T-helper 9 cell (primary cell): ENCODE results near the gene SP8.
"Not testable (repeated sequence)": the region's sequence is repeated elsewhere in the genome, so short reads cannot be mapped to it uniquely, and the experiment has no call there.

Experiments used
- DNase-seq: peaks from one replicate; pipeline ENCODE4 v3.0.0-alpha.2; 2020
- total RNA-seq, 2 donors: gene quantifications; one replicate each; lab custom pipeline; 2026; lab: John Stamatoyannopoulos, UW

SP8 gene
- 0 reads per million in 2 donors for total RNA-seq

DNA sequence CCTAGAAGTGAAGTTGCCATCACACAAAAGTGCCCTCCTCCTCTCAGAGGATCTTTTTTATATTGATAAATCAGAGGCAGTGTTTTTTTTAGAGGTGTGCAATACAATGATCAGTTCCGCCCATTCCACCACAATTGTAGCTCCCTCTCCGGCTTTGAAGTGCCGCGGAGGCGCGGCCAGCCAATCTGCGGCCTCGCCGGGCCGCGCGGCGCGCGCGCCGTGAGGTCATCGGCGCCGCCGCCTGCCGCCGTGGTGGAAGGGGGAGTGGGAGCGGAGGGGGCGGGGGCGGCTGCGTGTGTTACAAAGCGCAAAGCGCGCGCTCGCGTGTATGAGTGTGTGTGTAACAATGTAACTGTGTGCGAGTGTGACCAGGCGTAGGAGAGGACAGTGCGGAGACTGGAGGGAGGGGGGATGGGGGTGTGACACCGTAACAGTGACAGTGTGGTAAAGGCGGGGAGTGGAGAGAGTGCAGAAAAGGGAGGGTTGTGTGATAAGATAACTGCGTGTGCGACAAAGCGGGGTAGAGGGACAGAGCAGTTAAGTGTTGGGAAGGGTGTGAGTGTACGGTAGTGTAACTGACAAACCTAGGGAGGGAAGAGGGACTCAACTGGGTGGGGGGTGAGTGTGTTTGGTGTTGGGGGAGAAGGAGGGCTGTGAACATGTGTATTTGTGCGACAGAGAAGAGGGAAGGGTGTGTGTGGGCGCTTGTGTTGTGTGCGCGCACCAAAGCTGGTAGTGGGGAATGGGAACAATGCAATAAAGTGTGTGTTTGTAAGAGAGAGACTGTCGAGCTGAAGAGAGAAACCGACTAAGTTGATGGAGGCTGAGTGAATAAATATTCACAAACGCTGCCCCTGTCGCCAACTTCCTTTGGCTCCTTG lies at the start of gene SP8:
Gene SP8 (minus strand): TSS at position 108 of the 881 bp plus-strand sequence. CDS start 88 bp downstream, at position 20.
- no peak for DNase-seq

DNA sequence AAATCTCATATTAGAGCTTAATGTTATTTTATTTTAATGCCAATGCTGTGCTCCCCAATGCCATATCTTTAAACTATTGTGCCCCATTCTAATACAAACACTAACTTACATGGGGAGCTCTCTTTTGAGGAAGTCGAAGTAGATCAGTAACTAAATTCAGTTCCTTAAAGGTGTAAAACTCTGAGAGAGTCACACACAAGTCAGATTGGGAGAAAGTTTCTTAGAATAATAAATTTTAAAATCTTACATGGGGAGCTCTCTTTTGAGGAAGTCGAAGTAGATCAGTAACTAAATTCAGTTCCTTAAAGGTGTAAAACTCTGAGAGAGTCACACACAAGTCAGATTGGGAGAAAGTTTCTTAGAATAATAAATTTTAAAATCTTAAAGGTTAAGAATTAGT lies 49.7 kb upstream of the SP8 start:
- not testable (repeated sequence) for DNase-seq

DNA sequence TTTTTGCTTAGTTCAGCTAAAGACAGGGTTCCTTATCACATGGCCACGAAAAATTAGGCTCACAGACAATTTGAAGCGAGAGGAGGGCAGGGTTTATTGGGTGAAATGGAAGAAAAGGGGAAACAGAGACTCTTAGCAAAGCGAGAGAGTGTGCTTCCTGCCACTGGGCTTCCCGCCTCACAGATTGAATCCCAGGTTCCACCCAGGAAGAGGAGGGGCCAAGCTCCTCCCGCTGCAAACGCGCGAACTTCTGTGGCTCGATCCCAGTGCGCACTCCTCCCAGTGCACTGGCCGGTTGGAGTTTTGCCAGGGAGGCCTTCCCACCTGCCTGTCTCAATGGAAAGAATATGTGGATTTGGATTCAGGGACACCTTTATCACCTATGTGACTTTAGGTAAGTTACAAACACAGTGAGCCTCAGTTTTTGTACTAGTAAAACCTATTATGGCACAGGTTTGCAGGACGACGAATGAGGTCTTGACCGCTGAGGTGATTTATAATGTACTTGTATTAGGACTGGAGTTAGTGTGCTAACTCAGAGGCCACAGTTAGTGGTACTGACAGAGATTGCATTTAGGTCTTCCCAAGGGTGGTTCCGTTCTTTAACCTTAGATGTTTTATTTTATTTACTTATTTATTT lies 48.5 kb upstream of the SP8 start:
- DNase-seq = no peak

DNA sequence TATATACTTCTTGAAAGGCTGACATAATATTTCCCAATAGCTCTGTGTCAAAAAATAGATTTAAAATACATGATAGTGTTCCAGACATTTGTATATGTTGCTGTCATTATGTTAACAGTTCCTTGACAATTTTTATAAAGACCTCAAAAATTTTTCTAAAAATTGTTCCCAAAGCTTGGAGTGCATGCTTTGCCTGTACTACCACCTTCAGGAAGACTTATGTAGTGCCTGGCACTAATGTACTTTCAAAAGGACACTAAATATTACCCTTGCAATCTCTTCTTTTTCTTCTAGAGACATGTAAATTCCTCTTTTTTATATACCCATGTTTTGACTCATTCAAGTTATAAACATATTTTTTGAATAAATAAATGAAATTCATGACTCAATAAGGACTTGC lies 48.0 kb upstream of the SP8 start:
- no peak for DNase-seq

DNA sequence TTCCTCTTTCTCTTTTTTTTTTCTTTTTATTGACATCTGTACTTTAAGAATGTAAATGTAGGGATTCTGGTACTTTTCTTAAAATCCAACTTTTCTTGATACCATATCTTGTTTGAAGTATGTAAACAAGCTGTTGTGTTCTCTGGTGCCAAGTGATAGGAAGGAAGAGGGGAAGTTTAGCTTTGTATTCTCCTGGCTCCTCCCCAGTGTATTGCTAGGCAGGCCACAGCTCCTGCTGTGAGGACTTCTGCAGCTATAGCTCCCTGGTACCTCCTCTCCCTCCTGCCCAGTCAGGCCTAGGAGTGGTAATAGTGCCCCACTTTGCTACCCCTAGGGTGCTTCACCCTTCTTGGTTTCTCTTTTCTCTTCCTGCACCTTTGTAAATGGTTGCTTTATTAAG lies 45.3 kb upstream of the SP8 start:
- DNase-seq = no peak

DNA sequence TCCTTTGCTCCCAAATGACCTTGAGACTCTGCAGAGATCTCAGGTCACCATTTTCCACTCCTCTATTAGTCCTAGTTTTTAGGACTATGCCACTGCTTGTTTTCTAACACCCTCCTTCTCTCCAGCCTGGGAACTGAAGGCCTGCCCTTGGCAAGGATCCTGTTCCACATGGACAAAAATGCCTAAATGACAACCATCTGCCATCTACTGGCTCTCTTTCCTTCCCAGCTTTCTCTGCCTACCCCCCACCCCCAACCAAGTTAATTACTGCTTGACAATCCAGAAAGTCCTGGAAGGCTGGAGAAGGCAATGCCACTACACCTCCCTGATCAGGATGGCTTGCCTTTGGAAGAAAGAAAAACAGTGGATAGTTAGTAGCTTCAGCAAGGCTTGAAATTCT lies 44.8 kb upstream of the SP8 start:
- DNase-seq = no peak

DNA sequence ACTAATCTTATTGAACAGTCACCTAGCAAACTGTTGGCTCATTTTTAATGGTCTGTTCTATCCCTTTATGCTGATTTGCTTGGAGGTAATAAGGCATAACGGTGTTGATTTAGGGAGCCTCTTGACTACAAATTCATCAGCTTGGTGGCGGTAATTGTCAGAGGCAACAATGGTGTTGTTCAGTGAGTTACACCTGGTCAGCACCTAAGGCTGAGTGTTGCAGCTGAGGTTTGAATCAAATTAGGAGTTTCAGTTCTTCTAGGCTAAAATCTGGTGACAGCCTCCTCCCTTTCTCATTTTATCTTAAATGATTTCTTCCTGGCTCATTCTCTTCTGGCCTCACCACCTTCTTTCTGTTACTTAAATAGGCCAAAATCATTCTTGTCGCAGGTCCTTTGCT lies 42.3 kb upstream of the SP8 start:
- no peak for DNase-seq

DNA sequence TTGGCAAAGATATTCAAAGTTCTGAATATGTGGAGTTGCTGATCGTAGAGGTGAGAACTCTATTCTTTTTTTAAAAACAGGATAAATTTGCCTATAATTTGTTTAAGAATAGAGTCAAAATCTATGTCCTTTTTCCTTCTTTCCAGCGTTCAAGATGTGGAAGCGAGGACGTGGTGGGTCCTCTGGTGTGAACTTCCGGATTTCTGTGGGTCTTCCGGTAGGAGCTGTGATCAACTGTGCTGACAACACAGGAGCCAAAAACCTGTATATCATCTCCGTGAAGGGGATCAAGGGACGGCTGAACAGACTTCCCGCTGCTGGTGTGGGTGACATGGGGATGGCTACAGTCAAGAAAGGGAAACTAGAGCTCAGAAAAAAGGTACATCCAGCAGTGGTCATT lies 40.5 kb upstream of the SP8 start:
- no peak for DNase-seq

DNA sequence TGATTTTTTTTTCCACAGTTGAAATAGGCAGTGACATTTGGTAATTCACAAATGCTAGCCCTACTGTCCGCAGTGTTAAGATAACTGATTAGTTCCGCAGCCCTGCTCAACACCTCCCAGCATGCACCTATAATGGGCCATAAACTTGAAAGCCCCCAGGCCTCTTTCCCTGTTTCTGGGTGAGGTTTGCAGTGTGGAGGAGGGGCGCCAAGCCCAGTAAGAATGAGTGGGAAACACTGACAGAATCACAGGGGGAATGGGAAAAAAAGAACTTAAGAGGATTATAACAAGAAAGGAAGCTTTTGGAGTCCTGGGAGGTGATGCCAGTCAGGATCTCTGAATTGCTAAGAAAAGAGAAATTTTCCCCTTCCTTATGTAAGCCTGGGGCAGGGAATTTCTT lies 39.6 kb upstream of the SP8 start:
- DNase-seq = no peak

DNA sequence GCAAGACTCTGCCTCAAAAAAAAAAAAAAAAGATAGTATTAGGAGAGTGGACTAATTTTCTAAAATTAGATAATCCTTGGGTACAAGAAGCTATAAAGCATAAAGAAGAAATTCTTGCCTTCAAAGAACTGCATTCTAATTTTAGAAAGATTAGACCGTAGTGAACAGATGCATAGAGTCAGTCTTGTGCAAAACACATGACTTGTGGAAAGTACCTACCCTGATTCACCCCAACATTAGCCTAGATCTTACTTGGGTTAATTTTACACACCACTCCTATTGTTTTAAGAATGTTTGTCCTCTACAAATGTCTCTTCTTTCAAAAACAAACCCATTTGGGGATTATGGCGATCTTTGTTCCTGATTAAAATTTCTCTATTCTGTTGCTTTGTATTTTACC lies 38.9 kb upstream of the SP8 start:
- DNase-seq = no peak

DNA sequence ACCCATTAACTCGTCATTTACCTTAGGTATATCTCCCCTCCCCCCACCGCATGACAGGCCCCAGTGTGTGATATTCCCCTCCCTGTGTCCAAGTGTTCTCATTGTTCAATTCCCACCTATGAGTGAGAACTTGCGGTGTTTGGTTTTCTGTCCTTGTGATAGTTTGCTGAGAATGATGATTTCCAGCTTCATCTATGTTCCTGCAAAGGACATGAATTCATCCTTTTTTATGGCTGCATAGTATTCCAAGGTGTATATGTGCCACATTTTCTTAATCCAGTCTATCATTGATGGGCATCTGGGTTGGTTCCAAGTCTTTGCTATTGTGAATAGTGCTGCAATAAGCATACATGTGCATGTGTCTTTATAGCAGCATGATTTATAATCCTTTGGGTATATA lies 34.7 kb upstream of the SP8 start:
- DNase-seq = not testable (repeated sequence)

DNA sequence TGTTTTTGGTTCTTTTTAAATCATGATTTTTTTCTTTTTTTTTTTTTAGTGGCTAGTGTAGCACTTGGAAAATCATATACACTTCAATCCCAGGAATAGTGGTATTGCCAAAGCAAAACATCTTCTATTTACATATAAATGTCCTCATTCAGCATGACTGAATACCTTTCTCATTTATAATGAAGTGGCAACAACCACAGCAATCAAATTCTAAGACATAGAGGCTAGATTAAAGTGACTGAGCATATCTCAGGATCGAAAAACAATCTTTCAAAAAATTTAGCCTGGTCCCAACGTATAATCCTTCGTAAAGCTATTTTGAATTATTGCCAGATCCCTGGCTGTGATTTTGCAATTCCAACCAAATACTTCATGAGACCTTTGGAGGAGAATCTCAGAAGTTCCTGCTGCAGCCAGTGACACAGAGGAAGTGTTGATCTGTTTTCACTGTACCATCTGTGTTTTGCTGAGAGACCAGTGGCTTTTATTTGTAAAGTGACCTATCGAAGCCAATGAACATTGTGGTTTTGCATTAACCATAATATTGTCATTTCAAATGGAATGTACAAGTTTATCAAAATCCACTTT lies 29.8 kb upstream of the SP8 start:
- no peak for DNase-seq

DNA sequence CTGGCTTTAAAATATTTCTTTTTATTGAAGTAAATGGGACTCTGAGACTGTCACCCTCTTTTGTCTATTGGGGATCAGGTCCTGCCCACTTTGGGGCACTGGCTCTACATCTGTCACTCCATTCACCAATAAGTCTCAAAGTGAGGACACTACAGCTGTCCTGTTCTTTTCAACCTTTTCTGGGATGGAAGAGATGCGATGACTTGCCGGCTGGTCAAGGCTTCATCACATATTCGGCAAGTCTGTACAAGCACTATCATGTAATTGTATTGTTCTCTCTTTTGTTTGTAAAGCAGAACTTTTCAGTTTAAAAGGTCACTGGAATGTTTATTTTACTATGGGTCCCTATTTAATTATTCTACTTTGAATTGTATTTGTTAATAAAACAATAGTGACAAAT lies 17.7 kb upstream of the SP8 start:
- DNase-seq = no peak

DNA sequence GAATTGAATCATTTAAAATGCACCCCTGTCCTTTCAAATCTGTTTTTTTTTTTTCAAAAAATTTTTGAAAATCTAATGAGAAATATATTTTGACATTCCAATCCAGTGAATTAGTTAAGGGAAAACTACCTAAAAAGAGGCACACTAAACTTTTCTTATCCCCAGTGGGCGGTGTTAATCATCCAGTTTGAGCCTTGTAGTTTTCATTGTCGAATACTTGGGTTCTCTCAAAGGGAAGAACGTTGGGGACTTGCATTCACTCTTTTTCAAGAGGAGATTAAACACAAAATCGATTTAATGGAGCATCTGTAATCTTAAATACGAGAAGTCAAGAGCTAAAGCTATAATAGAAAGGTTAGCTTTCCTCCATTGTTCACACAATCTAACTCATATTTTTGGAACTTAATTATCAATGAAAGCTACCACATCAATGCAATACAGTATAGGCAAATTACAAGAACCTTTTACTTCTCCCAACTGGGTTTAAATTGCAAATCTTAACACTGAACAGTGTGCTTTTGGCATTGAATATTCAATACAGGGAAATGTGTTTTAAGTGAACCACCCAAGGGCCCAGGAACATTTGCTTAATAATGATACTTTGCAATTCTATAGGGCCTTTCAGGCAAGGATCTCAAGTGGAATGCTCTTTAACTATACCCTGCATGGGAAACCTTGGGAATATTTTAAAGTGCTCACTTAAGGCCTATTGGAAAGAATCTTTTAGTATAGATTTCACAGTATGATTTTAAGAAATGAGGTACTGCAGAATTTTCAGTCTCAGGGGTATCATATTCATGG lies 13.1 kb upstream of the SP8 start:
- DNase-seq = no peak

DNA sequence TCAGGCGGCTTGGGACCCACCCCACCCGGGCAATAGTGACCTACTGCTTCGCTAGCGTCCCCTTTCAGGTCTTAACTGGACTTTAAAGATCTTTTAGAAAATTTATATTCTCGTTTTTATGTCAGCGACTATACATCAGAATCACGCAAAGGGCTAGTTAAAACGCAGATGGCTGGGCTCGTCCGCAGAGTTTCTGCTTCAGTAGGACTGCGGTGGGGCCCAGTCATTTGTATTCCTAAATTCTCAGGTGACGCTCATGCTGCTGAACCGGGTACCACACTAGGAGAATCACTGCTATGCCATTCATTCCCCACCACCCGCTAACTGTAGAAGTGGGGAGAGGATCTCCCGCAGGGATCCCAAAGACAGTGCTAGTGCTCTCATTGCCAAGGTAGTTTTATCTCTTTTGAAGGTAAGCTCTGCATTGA lies 12.0 kb upstream of the SP8 start:
- DNase-seq = no peak

DNA sequence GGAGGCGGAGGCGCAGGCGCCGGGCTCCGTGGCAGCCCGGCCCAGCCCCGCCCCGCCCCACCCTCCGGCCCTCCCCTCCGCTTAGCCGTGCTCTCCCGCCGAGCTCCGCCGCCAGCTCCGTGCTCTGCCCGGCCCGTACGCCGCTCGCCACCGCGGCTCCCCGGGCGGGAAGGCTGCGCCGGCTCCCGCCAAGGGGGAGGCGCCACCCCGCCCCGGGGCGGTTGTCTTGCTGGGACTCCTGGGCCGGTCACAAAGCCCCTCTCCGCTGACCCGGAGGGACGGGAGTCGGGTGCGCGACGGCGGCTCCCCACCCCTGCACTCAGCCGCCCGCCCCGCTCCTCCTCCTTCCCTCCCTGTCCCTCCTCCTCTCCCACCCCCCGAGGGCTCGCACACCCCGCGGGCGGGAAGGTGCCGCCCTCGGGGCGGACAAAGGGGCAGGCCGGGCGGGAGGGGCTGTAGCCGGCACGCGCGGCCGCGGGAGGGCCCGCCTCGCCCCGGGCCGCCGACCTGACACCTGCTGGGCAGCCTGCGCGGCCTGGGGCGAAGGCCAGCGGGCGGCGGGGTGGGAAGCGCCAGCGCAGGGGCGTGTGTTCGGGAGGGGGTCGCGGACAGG lies 11.5 kb upstream of the SP8 start:
- DNase-seq = no peak

DNA sequence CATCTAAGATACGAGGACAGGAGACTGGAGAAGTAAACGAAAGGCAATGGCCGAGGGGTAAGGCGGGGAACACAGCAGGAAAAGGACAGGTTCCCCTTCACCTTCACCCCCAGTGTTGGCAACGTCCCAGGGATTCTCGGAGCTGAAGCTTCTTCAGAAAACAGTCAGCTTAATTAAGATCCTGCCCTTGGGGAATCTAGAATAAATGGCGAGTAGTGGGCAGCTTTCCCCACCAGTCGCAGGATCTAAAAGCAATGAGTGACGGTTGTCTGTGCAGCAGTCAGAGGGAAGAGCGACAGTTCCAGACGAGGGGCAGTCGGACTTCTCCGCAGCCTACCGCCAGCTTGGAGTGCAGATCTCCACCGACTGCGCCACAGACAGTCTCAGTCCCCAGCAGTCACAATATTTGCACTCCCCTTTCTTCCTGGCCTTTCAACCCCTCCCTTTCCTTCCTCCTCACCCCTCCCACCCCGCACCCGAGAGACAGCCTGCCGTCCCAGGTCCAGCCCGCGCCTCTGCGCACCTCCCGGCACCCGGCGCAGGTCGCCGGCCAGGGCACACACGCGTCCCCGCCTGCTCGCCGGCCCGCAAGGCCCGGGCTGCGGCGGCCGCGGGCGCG lies 10.9 kb upstream of the SP8 start:
- DNase-seq = no peak

DNA sequence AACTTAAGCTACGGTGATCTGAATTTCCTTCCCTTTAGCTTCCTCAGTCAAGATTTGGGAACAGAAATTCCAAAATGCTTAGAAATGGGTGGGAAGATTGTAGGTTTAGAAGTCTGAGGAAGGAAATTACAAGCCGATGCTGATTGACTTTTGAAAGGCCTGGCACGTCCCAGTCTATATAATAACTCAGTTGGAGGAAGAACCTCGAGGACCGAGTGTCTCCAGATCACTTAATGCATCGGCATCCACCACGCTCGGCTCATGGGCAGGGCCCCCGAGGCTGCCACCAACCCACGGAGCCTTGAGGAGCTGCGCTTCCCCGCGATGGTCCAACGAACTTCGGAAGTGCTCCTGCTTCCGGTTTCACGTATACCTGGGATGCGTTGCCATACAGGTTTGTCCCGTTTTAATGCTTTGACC lies 10.4 kb upstream of the SP8 start:
- no peak for DNase-seq

DNA sequence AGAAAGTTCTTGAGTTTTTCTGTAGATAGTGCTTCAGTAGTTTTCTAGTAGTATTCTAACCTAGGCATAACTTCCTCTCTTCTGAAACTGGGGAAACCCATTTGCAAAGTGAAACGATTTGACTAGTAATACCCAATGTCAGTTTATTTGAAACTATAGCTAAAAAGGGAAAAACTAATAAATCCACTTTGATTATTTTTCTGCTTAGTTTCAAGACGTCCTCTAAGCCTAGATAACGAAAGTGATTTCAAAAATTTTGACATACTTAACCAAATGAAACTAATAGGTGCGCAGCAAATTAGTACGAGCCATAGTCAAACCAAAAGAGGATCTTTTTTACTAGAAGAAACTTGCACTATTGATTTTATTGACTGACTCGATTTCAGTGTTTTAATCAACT lies 9.8 kb upstream of the SP8 start:
- DNase-seq = no peak

DNA sequence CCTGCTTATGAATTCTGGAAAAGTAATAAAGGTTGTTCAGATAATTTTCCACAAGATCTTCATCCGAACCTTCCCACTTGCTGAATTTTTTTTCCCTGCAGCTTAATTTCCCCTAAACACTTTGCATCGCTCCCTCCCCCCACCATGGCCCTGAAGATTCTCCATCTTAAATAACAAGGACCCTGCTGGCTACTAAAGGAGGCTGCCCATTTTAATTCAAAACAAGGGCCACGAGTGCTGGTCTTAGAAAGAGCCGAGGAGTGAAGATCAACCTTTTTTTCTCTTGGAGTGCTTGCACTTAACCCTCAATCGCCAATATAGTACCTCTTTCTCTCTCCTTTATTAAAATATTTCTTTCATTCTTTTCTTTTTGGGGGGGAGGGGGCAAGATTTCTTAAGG lies 9.2 kb upstream of the SP8 start:
- DNase-seq = no peak

DNA sequence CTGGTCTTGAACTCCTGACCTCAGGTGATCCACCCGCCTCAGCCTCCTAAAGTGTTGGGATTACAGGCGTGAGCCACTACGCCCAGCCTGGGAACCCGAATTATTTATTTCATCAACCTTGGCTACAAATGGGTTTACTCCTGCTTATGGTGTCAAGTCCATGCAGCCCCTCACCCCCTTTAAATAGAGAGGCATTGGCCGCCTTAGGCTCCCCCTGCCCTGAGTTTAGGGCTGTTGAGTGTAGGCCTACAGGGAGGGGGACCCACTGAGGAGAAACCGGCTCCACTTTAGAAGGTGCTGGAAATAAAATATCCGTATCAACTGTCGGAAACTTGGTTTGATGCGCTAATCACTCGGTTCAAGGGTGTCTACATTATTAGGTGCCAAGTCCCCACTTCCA lies 8.7 kb upstream of the SP8 start:
- no peak for DNase-seq

DNA sequence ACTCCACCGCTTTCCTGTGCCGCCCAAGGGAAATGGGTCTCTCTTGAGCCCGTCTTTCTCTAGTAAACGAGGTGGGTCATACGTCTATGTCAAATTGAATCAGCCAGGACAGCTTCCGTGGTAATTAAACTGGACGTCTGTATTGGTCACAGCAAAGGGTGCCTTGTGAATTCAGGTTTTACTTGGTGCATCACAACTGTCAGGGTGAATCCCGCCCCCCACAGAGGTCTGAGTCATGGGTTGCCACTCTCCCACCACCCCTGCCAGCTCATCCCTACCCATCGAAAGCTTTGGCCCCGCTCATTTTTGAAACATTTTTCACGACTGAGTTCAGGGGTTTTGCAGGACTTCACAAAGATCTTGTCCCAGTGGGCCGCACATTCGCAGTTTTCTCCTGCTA lies 8.0 kb upstream of the SP8 start:
- DNase-seq = no peak
